ENCODE measurements around the gene SRSF3.

Gene SRSF3

GRCh38 chr6:36636687-36637418, 42.7 kb downstream of the SRSF3 start:
- DNase-seq (ENCODE audit: low read depth): no peak
- TF ChIP-seq, protein P1, sequence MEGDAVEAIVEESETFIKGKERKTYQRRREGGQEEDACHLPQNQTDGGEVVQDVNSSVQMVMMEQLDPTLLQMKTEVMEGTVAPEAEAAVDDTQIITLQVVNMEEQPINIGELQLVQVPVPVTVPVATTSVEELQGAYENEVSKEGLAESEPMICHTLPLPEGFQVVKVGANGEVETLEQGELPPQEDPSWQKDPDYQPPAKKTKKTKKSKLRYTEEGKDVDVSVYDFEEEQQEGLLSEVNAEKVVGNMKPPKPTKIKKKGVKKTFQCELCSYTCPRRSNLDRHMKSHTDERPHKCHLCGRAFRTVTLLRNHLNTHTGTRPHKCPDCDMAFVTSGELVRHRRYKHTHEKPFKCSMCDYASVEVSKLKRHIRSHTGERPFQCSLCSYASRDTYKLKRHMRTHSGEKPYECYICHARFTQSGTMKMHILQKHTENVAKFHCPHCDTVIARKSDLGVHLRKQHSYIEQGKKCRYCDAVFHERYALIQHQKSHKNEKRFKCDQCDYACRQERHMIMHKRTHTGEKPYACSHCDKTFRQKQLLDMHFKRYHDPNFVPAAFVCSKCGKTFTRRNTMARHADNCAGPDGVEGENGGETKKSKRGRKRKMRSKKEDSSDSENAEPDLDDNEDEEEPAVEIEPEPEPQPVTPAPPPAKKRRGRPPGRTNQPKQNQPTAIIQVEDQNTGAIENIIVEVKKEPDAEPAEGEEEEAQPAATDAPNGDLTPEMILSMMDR (IDR thresholded peaks at IDR 0.05; ENCODE audit: low read length, missing control alignments): no peak

DNA sequence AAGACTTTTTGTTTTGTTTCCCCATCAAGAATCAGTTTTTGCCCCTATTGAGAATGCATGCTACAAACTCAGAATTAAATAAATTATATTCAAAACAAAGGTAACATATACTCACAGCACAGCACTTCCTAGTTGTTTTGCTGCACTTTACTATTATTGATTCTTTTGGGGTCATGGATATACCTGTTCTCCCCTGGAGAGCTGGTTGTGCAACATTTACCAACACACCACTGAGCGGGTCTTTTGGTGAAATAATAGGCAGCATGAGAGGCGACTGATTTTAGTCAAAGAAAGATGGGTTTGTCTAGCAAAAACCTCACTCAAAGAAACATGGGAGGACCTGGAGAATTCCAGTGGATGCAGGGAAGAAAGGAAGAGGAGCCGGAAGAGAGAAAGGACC, 44.4 kb downstream of the SRSF3 start:
- H3K4me3 ChIP-seq (replicated peaks; ENCODE audit: low read depth, low read length): no peak overlapping the region
- TF ChIP-seq, protein P1 (IDR thresholded peaks at IDR 0.05; ENCODE audit: low read length, missing control alignments): no peak
- no peak for DNase-seq (ENCODE audit: low read depth)

More at GRCh38 chr6:36636687-36637418, 42.7 kb downstream of the SRSF3 start:
- H3K4me3 ChIP-seq (replicated peaks; ENCODE audit: low read depth, low read length): no peak overlapping the region

DNA sequence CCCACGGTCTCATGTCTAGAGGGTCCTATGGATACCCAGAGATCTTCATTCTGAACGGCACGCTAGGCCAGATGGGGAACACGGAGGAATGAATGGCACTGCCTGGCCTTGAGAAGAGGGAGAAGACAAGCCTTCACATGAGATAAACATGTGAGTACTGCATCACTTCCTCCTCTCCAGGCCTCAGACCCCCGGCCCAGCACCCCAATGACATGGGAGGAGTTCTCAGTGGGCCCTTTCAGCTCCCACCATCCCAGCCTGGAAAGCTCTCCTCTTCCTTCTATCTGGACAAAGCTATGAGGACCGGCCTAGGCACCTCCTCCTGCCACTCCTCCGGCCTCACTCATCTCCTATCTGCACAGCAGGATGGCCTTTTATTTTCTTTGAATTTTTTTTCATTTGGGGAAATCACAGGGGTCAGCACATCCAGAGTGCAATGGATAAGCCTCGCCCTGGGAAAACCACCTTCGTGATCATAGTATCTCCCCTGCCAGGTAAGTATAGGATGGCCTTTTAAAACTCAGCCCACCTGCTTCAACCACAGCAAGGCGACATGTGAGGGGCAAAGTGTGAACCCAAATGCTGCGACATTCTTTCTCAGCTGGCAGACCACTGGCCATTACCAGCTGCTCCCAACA, 45.1 kb downstream of the SRSF3 start:
- no peak overlapping the region for H3K4me3 ChIP-seq (replicated peaks; ENCODE audit: low read depth, low read length)
- TF ChIP-seq, protein P1 (IDR thresholded peaks at IDR 0.05; ENCODE audit: low read length, missing control alignments): no peak
- peak; percentile 64 for DNase-seq (ENCODE audit: low read depth)

- H3K4me3 ChIP-seq (replicated peaks; ENCODE audit: low read depth, low read length): no peak overlapping the region
- TF ChIP-seq, protein P1 (IDR thresholded peaks at IDR 0.05; ENCODE audit: low read length, missing control alignments): no peak
- DNase-seq (ENCODE audit: low read depth): no peak
Measured at GRCh38 chr6:36641543-36641942, 47.4 kb downstream of the SRSF3 start.

- H3K4me3 ChIP-seq (replicated peaks; ENCODE audit: low read depth, low read length): no peak overlapping the region
- TF ChIP-seq, protein P1 (IDR thresholded peaks at IDR 0.05; ENCODE audit: low read length, missing control alignments): no peak
- DNase-seq (ENCODE audit: low read depth): peak; percentile 89
Measured at GRCh38 chr6:36642913-36643817, 49.0 kb downstream of the SRSF3 start.

- no peak overlapping the region for H3K4me3 ChIP-seq (replicated peaks; ENCODE audit: low read depth, low read length)
- TF ChIP-seq, protein P1 (IDR thresholded peaks at IDR 0.05; ENCODE audit: low read length, missing control alignments): no peak
- DNase-seq (ENCODE audit: low read depth): no peak
Measured at GRCh38 chr6:36643977-36644376, 49.8 kb downstream of the SRSF3 start.
